Kidney epithelial cell (primary cell): ENCODE results near the gene USP17L19. TPM values are rescaled to one million over a fixed set of nuclear protein-coding genes. Genes with fewer than 3 reads are reported as not detected.
"Not testable (repeated sequence)": the region's sequence is repeated elsewhere in the genome, so short reads cannot be mapped to it uniquely, and the experiment has no call there.

Experiments used
- DNase-seq: peaks from one replicate; pipeline ENCODE4 v3.0.0-alpha.2; 2010; ENCODE audit warnings: low read depth
- H3K27me3 ChIP-seq: 2 replicates; pipeline ENCODE4 v1.6.0; 2011; ENCODE audit warnings: low read length; ENCODE audit not compliant: control insufficient read depth, insufficient read depth
- H3K36me3 ChIP-seq: 2 replicates; pipeline ENCODE4 v1.5.1; 2011; ENCODE audit warnings: low read length; ENCODE audit not compliant: control insufficient read depth, insufficient read depth
- H3K4me3 ChIP-seq: 2 replicates; pipeline ENCODE4 v1.5.1; 2011; ENCODE audit warnings: low read depth, mild to moderate bottlenecking, control low read depth, low read length
- total RNA-seq: library from RNA; depleted of rRNA; stranded (reverse); fragments of >200 nt; gene quantifications from 2 replicates; pipeline ENCODE4 v1.2.3, GENCODE V29; 2015

The USP17L19 gene, protein sequence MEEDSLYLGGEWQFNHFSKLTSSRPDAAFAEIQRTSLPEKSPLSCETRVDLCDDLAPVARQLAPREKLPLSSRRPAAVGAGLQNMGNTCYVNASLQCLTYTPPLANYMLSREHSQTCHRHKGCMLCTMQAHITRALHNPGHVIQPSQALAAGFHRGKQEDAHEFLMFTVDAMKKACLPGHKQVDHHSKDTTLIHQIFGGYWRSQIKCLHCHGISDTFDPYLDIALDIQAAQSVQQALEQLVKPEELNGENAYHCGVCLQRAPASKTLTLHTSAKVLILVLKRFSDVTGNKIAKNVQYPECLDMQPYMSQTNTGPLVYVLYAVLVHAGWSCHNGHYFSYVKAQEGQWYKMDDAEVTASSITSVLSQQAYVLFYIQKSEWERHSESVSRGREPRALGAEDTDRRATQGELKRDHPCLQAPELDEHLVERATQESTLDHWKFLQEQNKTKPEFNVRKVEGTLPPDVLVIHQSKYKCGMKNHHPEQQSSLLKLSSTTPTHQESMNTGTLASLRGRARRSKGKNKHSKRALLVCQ
- not detected in 2 replicates for total RNA-seq

DNA sequence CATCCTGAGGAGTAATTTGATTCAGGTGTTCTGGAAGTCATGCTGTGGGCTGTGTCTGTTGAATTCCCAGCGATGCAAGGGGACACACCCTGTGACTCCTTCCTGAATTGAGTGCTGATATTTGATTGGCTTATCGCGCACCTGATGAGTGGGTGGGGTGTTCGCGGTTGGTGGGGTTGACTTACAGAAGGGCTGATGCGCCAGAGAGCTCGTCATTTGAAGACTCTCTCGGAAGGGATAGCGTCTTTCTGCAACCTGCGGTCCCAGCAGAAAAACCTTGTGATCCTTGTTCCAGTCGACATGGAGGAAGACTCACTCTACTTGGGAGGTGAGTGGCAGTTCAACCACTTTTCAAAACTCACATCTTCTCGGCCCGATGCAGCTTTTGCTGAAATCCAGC lies at the start of gene USP17L19:
Gene USP17L19, plus strand, starts transcription at position 301 of the 400 bp plus-strand sequence. Its CDS starts 0 bp downstream, at position 301.
- DNase-seq, H3K4me3 ChIP-seq: not testable (repeated sequence)

DNA sequence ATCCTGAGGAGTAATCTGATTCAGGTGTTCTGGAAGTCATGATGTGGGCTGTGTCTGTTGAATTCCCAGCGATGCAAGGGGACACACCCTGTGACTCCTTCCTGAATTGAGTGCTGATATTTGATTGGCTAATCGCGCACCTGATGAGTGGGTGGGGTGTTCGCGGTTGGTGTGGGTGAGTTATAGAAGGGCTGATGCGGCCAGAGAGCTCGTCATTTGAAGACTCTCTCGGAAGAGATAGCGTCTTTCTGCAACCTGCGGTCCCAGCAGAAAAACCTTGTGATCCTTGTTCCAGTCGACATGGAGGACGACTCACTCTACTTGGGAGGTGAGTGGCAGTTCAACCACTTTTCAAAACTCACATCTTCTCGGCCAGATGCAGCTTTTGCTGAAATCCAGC lies 42.8 kb upstream of the USP17L19 start, which contains the start of gene USP17L10:
Gene USP17L10, plus strand, starts transcription at position 301 of the 400 bp plus-strand sequence. Its CDS starts 0 bp downstream, at position 301.
- not testable (repeated sequence) for H3K36me3 ChIP-seq, H3K27me3 ChIP-seq, H3K4me3 ChIP-seq, DNase-seq

More for the DNA sequence above, at the start of gene USP17L19:
- H3K27me3 ChIP-seq, H3K36me3 ChIP-seq: not testable (repeated sequence)

DNA sequence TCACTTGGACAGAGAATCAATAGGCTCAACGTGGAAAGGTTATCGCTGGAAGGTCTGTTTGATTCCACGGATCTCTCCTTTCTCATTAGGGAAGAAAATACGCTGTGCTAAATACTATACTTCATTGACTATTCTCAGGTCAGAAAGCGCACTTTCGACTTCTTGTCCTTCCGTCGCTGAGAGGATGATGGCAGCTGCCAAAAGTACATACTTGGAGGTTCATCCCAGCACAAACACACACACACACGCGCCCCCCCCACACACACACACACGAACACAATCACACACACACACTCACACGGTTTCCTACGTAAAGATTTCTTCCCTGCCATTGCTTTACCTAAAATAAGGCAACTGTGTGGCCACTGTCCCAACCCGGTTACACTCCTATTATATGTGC lies 38.5 kb upstream of the USP17L19 start:
- H3K36me3 ChIP-seq, DNase-seq, H3K4me3 ChIP-seq, H3K27me3 ChIP-seq: not testable (repeated sequence)

DNA sequence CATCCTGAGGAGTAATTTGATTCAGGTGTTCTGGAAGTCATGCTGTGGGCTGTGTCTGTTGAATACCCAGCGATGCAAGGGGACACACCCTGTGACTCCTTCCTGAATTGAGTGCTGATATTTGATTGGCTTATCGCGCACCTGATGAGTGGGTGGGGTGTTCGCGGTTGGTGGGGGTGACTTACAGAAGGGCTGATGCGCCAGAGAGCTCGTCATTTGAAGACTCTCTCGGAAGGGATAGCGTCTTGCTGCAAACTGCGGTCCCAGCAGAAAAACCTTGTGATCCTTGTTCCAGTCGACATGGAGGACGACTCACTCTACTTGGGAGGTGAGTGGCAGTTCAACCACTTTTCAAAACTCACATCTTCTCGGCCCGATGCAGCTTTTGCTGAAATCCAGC lies 38.1 kb upstream of the USP17L19 start, which contains the start of gene USP17L11:
Gene USP17L11, plus strand, starts transcription at position 301 of the 400 bp plus-strand sequence. Its CDS starts 0 bp downstream, at position 301.
- not testable (repeated sequence) for DNase-seq, H3K27me3 ChIP-seq, H3K4me3 ChIP-seq, H3K36me3 ChIP-seq

DNA sequence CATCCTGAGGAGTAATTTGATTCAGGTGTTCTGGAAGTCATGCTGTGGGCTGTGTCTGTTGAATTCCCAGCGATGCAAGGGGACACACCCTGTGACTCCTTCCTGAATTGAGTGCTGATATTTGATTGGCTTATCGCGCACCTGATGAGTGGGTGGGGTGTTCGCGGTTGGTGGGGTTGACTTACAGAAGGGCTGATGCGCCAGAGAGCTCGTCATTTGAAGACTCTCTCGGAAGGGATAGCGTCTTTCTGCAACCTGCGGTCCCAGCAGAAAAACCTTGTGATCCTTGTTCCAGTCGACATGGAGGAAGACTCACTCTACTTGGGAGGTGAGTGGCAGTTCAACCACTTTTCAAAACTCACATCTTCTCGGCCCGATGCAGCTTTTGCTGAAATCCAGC lies 33.3 kb upstream of the USP17L19 start, which contains the start of gene USP17L12:
Gene USP17L12, plus strand, starts transcription at position 301 of the 400 bp plus-strand sequence. Its CDS starts 0 bp downstream, at position 301.
- H3K36me3 ChIP-seq, DNase-seq, H3K4me3 ChIP-seq, H3K27me3 ChIP-seq: not testable (repeated sequence)

DNA sequence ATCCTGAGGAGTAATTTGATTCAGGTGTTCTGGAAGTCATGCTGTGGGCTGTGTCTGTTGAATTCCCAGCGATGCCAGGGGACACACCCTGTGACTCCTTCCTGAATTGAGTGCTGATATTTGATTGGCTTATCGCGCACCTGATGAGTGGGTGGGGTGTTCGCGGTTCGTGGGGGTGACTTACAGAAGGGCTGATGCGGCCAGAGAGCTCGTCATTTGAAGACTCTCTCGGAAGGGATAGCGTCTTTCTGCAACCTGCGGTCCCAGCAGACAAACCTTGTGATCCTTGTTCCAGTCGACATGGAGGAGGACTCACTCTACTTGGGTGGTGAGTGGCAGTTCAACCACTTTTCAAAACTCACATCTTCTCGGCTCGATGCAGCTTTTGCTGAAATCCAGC lies 28.6 kb upstream of the USP17L19 start, which contains the start of gene USP17L13:
Gene USP17L13, plus strand, starts transcription at position 301 of the 400 bp plus-strand sequence. Its CDS starts 0 bp downstream, at position 301.
- DNase-seq, H3K36me3 ChIP-seq, H3K4me3 ChIP-seq, H3K27me3 ChIP-seq: not testable (repeated sequence)

DNA sequence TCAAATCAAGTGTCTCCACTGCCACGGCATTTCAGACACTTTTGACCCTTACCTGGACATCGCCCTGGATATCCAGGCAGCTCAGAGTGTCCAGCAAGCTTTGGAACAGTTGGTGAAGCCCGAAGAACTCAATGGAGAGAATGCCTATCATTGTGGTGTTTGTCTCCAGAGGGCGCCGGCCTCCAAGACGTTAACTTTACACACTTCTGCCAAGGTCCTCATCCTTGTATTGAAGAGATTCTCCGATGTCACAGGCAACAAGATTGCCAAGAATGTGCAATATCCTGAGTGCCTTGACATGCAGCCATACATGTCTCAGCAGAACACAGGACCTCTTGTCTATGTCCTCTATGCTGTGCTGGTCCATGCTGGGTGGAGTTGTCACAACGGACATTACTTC lies 22.9 kb upstream of the USP17L19 start:
- not testable (repeated sequence) for H3K36me3 ChIP-seq, H3K4me3 ChIP-seq, DNase-seq, H3K27me3 ChIP-seq

DNA sequence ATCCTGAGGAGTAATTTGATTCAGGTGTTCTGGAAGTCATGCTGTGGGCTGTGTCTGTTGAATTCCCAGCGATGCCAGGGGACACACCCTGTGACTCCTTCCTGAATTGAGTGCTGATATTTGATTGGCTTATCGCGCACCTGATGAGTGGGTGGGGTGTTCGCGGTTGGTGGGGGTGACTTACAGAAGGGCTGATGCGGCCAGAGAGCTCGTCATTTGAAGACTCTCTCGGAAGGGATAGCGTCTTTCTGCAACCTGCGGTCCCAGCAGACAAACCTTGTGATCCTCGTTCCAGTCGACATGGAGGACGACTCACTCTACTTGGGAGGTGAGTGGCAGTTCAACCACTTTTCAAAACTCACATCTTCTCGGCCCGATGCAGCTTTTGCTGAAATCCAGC lies 19.1 kb upstream of the USP17L19 start, which contains the start of gene USP17L15:
Gene USP17L15, plus strand, starts transcription at position 301 of the 400 bp plus-strand sequence. Its CDS starts 0 bp downstream, at position 301.
- not testable (repeated sequence) for H3K36me3 ChIP-seq, DNase-seq, H3K27me3 ChIP-seq, H3K4me3 ChIP-seq

DNA sequence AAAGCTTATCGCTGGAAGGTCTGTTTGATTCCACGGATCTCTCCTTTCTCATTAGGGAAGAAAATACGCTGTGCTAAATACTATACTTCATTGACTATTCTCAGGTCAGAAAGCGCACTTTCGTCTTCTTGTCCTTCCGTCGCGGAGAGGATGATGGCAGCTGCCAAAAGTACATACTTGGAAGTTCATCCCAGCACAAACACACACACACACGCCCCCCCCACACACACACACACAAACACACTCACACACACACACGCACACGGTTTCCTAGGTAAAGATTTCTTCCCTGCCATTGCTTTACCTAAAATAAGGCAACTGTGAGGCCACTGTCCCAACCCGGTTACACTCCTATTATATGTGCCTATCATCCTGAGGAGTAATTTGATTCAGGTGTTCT lies 14.7 kb upstream of the USP17L19 start:
- not testable (repeated sequence) for H3K4me3 ChIP-seq, DNase-seq, H3K36me3 ChIP-seq, H3K27me3 ChIP-seq

DNA sequence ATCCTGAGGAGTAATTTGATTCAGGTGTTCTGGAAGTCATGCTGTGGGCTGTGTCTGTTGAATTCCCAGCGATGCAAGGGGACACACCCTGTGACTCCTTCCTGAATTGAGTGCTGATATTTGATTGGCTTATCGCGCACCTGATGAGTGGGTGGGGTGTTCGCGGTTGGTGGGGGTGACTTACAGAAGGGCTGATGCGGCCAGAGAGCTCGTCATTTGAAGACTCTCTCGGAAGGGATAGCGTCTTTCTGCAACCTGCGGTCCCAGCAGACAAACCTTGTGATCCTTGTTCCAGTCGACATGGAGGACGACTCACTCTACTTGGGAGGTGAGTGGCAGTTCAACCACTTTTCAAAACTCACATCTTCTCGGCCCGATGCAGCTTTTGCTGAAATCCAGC lies 9.6 kb upstream of the USP17L19 start, which contains the start of gene USP17L17:
Gene USP17L17, plus strand, starts transcription at position 301 of the 400 bp plus-strand sequence. Its CDS starts 0 bp downstream, at position 301.
- not testable (repeated sequence) for H3K4me3 ChIP-seq, DNase-seq, H3K36me3 ChIP-seq, H3K27me3 ChIP-seq

DNA sequence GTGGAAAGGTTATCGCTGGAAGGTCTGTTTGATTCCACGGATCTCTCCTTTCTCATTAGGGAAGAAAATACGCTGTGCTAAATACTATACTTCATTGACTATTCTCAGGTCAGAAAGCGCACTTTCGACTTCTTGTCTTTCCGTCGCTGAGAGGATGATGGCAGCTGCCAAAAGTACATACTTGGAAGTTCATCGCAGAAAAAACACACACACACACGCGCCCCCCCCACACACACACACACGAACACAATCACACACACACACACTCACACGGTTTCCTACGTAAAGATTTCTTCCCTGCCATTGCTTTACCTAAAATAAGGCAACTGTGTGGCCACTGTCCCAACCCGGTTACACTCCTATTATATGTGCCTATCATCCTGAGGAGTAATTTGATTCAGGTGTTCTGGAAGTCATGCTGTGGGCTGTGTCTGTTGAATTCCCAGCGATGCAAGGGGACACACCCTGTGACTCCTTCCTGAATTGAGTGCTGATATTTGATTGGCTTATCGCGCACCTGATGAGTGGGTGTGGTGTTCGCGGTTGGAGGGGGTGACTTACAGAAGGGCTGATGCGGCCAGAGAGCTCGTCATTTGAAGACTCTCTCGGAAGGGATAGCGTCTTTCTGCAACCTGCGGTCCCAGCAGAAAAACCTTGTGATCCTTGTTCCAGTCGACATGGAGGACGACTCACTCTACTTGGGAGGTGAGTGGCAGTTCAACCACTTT lies 5.1 kb upstream of the USP17L19 start, which contains the start of gene USP17L18:
Gene USP17L18, plus strand, starts transcription at position 678 of the 728 bp plus-strand sequence. Its CDS starts 0 bp downstream, at position 678.
- not testable (repeated sequence) for H3K27me3 ChIP-seq, H3K4me3 ChIP-seq, H3K36me3 ChIP-seq, DNase-seq

DNA sequence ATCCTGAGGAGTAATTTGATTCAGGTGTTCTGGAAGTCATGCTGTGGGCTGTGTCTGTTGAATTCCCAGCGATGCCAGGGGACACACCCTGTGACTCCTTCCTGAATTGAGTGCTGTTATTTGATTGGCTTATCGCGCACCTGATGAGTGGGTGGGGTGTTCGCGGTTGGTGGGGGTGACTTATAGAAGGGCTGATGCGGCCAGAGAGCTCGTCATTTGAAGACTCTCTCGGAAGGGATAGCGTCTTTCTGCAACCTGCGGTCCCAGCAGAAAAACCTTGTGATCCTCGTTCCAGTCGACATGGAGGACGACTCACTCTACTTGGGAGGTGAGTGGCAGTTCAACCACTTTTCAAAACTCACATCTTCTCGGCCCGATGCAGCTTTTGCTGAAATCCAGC lies 4.6 kb downstream of the USP17L19 start, which contains the start of gene USP17L20:
Gene USP17L20, plus strand, starts transcription at position 301 of the 400 bp plus-strand sequence. Its CDS starts 0 bp downstream, at position 301.
- not testable (repeated sequence) for H3K4me3 ChIP-seq, DNase-seq, H3K27me3 ChIP-seq, H3K36me3 ChIP-seq

DNA sequence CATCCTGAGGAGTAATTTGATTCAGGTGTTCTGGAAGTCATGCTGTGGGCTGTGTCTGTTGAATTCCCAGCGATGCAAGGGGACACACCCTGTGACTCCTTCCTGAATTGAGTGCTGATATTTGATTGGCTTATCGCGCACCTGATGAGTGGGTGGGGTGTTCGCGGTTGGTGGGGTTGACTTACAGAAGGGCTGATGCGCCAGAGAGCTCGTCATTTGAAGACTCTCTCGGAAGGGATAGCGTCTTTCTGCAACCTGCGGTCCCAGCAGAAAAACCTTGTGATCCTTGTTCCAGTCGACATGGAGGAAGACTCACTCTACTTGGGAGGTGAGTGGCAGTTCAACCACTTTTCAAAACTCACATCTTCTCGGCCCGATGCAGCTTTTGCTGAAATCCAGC lies 9.4 kb downstream of the USP17L19 start, which contains the start of gene USP17L21:
Gene USP17L21, plus strand, starts transcription at position 301 of the 400 bp plus-strand sequence. Its CDS starts 0 bp downstream, at position 301.
- not testable (repeated sequence) for DNase-seq, H3K4me3 ChIP-seq, H3K27me3 ChIP-seq, H3K36me3 ChIP-seq

DNA sequence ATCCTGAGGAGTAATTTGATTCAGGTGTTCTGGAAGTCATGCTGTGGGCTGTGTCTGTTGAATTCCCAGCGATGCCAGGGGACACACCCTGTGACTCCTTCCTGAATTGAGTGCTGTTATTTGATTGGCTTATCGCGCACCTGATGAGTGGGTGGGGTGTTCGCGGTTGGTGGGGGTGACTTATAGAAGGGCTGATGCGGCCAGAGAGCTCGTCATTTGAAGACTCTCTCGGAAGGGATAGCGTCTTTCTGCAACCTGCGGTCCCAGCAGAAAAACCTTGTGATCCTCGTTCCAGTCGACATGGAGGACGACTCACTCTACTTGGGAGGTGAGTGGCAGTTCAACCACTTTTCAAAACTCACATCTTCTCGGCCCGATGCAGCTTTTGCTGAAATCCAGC lies 14.1 kb downstream of the USP17L19 start, which contains the start of gene USP17L22:
Gene USP17L22, plus strand, starts transcription at position 301 of the 400 bp plus-strand sequence. Its CDS starts 0 bp downstream, at position 301.
- not testable (repeated sequence) for H3K36me3 ChIP-seq, H3K27me3 ChIP-seq, DNase-seq, H3K4me3 ChIP-seq
